Measurements from ENCODE around the gene KCNIP4. TPM values are rescaled to one million over a fixed set of nuclear protein-coding genes. Genes with fewer than 3 reads are reported as not detected.

The KCNIP4 gene
- total and polyA plus RNA-seq, 2 donors (not counting 1 experiment from before 2014, with no cell fraction given): not detected

GRCh38 chr4:20899591-20899990 lies 1049.0 kb downstream of the KCNIP4 start:
- Histone ChIP-seq H3K27me3 (replicated peaks in 1 of 4; ENCODE audit: control extremely low read depth in 1 of 4, control insufficient read depth in 3 of 4, insufficient read depth in 4 of 4, low read length in 3 of 4) (no peaks in the 10 kb centered on the region), H3K79me2 (ENCODE audit: control insufficient read depth, insufficient read depth, low read length) (no peaks in the 10 kb centered on the region), H3K36me3 (replicated peaks in 1 of 2; ENCODE audit: control extremely low read depth in 1 of 2, control insufficient read depth in 1 of 2, extremely low read depth in 1 of 2, insufficient read depth in 2 of 2, low read length in 1 of 2) (no peaks in the 10 kb centered on the region), H4K20me1 (ENCODE audit: control insufficient read depth, insufficient read depth, low read length, poor library complexity, severe bottlenecking) (no peaks in the 10 kb centered on the region), H3K4me1 (ENCODE audit: control insufficient read depth in 2 of 2, insufficient read depth in 2 of 2, low read length in 2 of 2) (no peaks in the 10 kb centered on the region), H3K4me2 (replicated peaks; ENCODE audit: low read depth, low read length, poor library complexity, severe bottlenecking) (no peak overlapping the region), H3K9ac (ENCODE audit: low read length) (no peak overlapping the region), H2AFZ (ENCODE audit: insufficient read depth, low read depth, low read length, poor library complexity, severe bottlenecking) (no peak overlapping the region), H3K9me3 (ENCODE audit: control extremely low read depth in 1 of 3, control insufficient read depth in 2 of 3, insufficient read depth in 1 of 3, low read length in 2 of 3) (peaks cover 0 to under 1% (median 0%) of the 10 kb centered on the region in 3 donors), H3K27ac (ENCODE audit: low read length in 2 of 2) (no peak overlapping the region), H3K4me3 (ENCODE audit: control extremely low read depth in 1 of 5, extremely low read depth in 1 of 5, insufficient read depth in 1 of 5, low read depth in 2 of 5, low read length in 4 of 5) (no peak overlapping the region)
- peaks cover 3% of the 10 kb centered on the region for H3K9me3 Mint-ChIP-seq (ENCODE audit: insufficient read depth)
- ChIA-PET CTCF (no interaction called here), POLR2A (no interaction called here)
- no peak overlapping the region for H3K4me3 Mint-ChIP-seq
- ATAC-seq (ENCODE audit: low read depth): no peak
- no peaks in the 10 kb centered on the region for H3K27me3 Mint-ChIP-seq
- no peak overlapping the region for H3K27ac Mint-ChIP-seq
- intact Hi-C loops (cut with micrococcal nuclease): no loop called here
- H3K4me1 Mint-ChIP-seq: no peaks in the 10 kb centered on the region
- TF ChIP-seq CTCF (IDR thresholded peaks at IDR 0.05) (no peak), EZH2 (IDR thresholded peaks at IDR 0.05; ENCODE audit: borderline replicate concordance, insufficient read depth, low read depth, low read length, poor library complexity, severe bottlenecking) (no peak)
- DNase-seq: no peak

- H3K4me3 ChIP-seq (ENCODE audit: control extremely low read depth in 1 of 5, extremely low read depth in 1 of 5, insufficient read depth in 1 of 5, low read depth in 2 of 5, low read length in 4 of 5): no peak overlapping the region
- Mint-ChIP-seq H3K4me1 (no peaks in the 10 kb centered on the region), H3K27me3 (no peaks in the 10 kb centered on the region), H3K27ac (no peak overlapping the region), H3K4me3 (no peak overlapping the region), H3K9me3 (ENCODE audit: insufficient read depth) (peaks cover 3% of the 10 kb centered on the region)
- H3K36me3 ChIP-seq (replicated peaks in 1 of 2; ENCODE audit: control extremely low read depth in 1 of 2, control insufficient read depth in 1 of 2, extremely low read depth in 1 of 2, insufficient read depth in 2 of 2, low read length in 1 of 2): no peaks in the 10 kb centered on the region
- no peaks in the 10 kb centered on the region for H4K20me1 ChIP-seq (ENCODE audit: control insufficient read depth, insufficient read depth, low read length, poor library complexity, severe bottlenecking)
- no peaks in the 10 kb centered on the region for H3K4me1 ChIP-seq (ENCODE audit: control insufficient read depth in 2 of 2, insufficient read depth in 2 of 2, low read length in 2 of 2)
- DNase-seq (no peak), ATAC-seq (ENCODE audit: low read depth) (no peak)
- WGBS (ENCODE audit: insufficient coverage): no CpG with 5 or more reads among the region's 2 CpGs
- no peaks in the 10 kb centered on the region for H3K79me2 ChIP-seq (ENCODE audit: control insufficient read depth, insufficient read depth, low read length)
- H3K27me3 ChIP-seq (replicated peaks in 1 of 4; ENCODE audit: control extremely low read depth in 1 of 4, control insufficient read depth in 3 of 4, insufficient read depth in 4 of 4, low read length in 3 of 4): no peaks in the 10 kb centered on the region
- H3K27ac ChIP-seq (ENCODE audit: low read length in 2 of 2): no peak overlapping the region
- TF ChIP-seq EZH2 (IDR thresholded peaks at IDR 0.05; ENCODE audit: borderline replicate concordance, insufficient read depth, low read depth, low read length, poor library complexity, severe bottlenecking) (no peak), CTCF (IDR thresholded peaks at IDR 0.05) (no peak)
- intact Hi-C loops (cut with micrococcal nuclease): no loop called here
- no peak overlapping the region for H2AFZ ChIP-seq (ENCODE audit: insufficient read depth, low read depth, low read length, poor library complexity, severe bottlenecking)
- ChIA-PET POLR2A (no interaction called here), CTCF (no interaction called here)
- no peak overlapping the region for H3K9ac ChIP-seq (ENCODE audit: low read length)
- H3K4me2 ChIP-seq (replicated peaks; ENCODE audit: low read depth, low read length, poor library complexity, severe bottlenecking): no peak overlapping the region
- peaks cover 0 to 2% (median 0%) of the 10 kb centered on the region in 3 donors for H3K9me3 ChIP-seq (ENCODE audit: control extremely low read depth in 1 of 3, control insufficient read depth in 2 of 3, insufficient read depth in 1 of 3, low read length in 2 of 3)
These were observed 1052.6 kb downstream of the KCNIP4 start for GRCh38 chr4:20895988-20896387.
